ENCODE results near the gene ZNF235.
"Not testable (repeated sequence)": the region's sequence is repeated elsewhere in the genome, so short reads cannot be mapped to it uniquely, and the experiment has no call there.

Gene ZNF235

DNA sequence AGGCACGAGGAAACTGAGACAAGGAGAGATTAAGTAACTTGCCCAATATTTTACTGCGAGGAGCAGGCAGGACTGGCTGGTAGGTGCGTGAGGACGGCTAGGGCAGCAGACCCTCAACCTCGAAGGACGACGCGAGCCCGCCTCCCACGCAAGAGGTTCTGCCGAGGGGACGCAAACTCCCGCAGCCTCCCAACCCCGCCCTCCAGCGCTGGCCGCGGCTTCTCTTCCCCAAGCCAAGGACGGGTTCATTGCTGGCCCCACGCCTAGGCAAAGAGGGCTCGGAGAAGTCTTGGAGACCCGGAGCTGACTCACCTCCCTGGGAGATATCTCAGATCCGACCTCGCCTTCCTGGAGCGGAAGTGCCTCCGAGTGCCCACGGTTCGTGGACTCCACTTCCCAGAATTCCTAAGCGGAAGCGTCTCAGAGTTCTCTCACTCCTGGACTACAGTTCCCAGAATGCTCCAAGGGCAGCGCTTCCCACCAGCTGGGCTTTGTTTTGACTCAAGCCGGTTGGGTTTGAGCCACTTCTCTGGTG is at the start of gene ZNF235:
TSS of gene ZNF235 (minus strand) at position 367 of the 535 bp plus-strand sequence. CDS start 1,621 bp downstream, outside the sequence.
- peak; percentile 55 for DNase-seq (ENCODE audit: low read depth, low spot score)

DNA sequence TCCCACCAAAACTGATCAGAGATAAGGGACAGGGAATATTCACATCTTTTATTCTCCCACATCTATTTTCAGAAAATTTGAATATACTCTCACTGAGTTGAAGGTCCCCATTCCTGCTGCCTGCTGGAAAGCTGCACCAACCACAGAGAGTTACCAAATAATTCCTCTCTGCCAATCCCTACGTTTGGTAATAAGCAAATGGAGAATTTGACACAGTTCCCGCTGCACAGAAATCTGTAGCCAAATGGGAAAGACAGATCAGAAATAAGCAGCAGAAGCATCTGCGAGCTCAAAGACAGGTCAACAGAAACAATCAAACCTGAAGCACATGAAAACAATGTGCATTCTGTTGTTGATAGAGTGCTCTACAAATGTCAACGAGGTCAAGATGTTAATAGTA is 41.7 kb upstream of the ZNF235 start:
- no peak for DNase-seq (ENCODE audit: low read depth, low spot score)

DNA sequence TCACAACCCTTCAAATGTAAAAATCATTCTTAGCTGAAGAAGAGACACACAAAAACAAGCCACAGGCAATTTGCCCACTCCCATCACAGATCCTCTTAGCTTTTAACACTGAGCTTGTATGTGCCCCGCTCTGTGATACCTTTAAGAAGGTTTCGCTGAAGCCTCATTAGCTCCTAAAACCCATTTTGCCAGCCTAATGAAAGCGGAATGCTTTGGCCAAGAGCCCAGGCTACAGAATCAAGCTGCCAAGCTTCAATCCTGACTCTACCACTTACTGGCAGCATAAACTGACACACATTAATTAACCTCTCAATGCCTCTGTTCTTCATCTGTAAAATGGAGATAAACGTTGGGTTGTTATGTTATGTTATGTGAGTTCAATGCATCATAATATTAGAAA is 41.1 kb upstream of the ZNF235 start:
- DNase-seq (ENCODE audit: low read depth, low spot score), result no peak

DNA sequence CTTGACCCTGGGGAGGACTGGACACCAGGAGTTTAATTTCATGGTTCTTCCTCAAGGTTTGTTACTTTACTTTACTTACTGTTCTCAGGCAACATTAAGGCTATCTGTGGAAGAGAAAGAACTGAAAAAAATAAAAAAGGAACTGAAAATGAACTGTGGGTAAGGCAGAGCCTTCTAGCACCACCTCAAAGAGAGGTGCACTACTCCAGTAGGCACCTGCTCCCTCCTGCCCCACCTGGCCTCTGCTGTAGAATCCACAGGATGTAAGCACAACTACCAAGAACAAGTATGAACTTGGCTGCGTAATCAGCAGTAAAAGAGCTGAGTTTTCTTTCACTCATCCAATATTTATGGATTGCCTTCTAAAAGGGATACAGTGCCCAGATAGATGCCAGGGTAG is 39.4 kb upstream of the ZNF235 start:
- no peak for DNase-seq (ENCODE audit: low read depth, low spot score)

DNA sequence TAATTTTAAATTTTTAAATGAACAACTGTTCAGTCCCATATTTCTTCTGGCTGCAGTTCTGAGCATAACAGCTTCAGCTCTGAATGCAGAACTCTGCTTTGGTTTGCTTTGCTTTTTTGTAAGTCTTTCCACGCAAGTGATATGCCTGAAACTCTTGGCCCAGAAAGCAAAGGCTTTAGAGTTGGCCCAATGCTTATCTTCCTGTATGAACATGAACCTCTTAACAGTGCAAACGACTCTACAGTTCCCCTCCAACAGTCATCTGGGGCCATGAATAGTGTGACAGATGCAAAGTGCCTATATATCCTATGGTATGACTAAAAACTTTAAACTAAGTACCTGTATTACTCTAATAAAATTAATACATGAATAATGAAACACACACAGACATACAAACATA is 37.0 kb upstream of the ZNF235 start:
- no peak for DNase-seq (ENCODE audit: low read depth, low spot score)

DNA sequence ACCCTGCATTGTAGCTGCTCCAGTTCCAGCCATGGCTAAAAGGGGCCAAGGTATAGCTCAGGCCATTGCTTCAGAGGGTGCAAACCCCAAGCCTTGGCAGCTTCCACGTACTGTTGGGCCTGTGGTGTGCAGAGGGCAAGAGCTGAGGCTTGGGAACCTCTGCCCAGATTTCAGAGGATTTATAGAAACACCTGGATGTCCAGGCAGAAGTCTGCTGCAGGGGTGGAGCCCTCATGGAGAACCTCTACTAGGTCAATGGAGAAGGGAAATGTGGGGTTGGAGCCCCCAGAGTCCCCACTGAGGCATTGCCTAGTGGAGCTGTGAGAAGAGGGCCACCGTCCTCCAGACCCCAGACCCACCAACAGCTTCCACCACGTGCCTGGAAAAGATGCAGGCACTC is 29.8 kb upstream of the ZNF235 start:
- not testable (repeated sequence) for DNase-seq (ENCODE audit: low read depth, low spot score)

DNA sequence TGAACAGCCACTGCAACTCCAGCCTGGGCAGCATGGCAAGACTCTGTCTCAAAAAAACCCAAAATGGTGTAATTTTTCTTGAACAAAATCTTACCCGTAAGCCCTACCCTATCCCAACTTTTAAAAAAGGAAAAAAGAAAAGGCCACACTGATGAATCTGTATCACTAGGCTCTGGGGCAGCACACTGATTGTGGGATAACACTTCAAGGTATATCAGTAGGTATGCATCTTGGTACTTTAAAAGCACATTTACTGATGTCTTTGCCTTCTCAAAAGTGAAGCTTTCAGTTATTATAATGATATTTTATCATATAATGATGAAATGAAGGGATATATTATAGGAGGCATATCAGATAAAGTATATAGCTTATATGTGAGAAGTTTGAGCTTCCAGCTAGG is 27.3 kb upstream of the ZNF235 start:
- no peak for DNase-seq (ENCODE audit: low read depth, low spot score)

DNA sequence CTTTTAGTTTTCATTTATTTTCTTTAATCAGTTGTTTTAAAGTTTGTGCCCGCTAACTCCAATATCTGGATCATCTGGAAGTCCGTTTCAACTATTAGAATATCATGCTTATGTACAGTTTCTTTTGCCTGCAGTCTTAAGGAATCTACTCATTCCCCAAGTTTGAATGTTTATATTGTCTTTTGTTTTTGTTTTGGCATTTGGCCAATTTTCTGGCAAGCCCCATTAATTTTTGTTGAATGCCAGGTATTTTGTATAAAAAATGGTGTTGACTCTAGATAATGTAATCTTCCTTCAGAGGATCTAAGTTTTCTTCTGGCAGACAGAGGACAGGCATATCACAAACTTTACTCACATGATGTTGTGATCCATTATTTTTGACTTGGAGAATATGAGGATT is 11.1 kb upstream of the ZNF235 start:
- no peak for DNase-seq (ENCODE audit: low read depth, low spot score)

DNA sequence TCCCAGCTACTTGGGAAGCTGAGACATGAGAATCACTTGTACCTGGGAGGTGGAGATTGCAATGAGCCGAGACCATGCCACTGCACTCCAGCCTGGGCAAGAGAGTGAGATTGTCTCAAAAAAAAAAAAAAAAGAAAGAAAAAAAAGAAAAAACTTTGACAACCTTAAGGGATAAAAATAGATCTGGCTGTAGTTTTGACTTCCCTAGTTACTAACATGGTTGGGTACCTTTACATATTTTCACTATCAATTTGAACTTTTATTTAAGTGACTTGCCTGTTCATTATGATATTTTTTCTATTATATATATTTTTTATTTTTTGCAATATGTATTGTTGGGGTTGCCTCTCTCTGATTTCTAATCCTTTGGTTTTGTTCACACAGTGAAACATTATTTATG is 8.4 kb upstream of the ZNF235 start:
- no peak for DNase-seq (ENCODE audit: low read depth, low spot score)

DNA sequence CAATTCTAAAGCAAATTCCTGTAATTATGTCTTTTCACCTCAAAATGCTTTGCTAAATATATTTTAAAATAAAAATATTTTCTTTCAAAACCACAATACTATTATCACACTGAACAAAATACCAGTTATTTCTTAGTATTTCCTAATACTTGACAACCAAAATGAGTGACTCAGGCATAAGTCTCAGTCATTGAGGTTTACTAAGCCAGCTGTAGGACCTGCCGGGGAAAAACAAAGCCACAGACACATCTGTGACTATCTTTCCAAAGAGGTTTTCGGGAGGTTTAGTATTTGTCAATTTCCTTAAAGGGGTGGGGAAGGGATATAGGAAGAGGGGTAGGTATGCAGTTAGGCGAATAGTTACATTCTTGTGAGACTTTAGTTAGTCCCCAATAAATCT is 3.2 kb upstream of the ZNF235 start:
- no peak for DNase-seq (ENCODE audit: low read depth, low spot score)

DNA sequence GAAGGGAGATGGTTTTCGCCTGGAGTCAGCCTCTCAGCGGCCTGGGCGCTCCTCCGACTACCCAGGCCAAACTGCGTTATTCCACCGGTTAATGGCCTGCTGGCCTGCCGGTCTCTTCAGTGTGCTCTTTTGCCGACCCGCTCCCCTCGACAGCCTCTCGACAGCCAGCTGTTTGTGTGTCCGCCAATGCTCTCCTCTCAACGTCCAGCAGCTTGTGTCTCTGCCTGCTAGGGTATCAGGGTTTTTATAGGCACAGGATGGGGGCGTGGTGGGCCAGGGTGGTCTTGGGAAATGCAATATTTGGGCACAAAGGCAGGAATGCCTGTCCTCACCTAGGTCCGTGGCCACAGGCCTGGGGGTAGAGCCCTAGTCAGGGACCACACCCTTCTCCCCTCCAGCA is 1.5 kb upstream of the ZNF235 start:
- DNase-seq (ENCODE audit: low read depth, low spot score), result no peak

DNA sequence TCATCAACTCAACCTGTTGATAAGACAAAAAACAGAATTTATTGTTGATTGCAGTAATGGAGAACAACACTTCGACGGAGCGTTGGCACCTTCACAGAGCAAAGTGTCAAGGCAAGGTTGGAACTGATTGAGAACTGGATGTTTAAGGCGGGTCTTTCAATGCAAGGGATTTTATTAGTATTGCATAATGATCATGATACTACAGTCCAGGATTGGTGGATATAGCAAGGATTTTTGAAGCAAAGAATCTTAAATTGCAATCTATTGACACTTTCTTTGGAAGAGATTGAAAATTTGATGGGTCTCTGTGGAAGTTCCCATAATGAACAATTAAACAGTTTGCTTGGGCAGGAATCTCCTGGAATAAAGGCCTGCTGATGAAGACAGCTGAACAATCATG is 632 bp upstream of the ZNF235 start:
- DNase-seq (ENCODE audit: low read depth, low spot score), result no peak

DNA sequence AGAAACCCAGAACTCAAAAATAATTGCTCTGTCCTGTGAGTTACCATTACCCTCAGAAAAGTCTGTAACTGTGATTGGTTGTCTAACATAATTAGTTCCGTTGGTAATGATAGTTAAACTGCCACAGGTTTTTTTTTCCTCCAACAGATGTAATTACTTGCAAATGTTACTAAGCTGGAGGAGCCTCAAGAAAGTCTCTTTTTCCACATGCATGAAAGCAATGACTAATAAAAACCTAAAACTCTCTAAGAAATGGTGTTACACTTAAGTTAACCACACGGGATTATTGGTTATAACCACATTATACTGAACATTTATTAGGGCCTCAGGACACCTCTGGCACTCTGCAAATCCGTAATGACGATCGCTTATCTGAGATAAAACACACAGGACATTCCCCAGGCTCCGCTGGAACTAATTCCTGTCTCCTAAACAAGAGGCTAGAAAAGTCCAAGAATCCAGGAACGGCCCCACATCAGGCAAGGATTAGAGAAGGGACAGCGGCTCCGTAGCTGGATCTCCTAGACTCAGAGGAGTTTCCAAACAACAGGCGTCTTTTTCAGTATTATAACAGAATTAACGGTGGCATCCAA is 753 bp downstream of the ZNF235 start:
- no peak for DNase-seq (ENCODE audit: low read depth, low spot score)

DNA sequence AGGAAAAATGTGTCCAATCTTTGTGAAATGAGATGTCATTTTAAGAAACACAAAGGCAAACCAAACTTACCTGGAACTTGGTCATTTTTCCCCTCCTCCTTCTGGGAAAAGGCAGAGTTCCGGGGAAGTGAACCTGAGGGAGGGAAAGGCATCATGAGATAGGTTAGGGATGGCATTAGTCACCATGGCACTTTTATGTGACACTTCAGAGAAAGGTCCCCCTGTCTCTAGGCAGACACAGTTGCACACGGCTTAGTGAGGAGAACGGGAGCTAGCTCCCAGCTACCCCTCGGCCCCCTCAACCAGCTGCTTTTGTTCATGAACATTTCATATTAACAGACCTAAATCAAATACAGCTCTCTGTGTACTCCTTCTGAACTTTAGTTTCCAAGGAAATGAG is 1.5 kb downstream of the ZNF235 start:
- no peak for DNase-seq (ENCODE audit: low read depth, low spot score)

DNA sequence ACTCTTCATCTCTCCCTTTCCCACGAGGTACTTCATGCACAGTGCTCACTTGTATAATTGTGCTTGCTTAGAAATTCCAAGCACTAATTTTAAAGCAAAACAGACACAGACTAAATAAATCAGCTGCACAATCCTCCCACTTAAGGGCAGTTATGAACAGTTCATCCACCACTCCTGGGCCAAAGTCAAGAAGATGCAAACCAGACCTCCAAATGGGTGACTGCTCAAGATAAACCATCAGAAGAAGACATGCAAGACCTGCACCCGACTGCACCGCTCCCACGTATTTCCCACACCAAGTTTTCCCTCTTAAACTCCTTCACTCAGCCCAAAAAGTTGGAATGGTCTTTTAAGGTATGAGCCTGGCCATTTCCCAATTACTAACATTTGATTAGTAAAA is 19.9 kb downstream of the ZNF235 start:
- DNase-seq (ENCODE audit: low read depth, low spot score), result no peak

DNA sequence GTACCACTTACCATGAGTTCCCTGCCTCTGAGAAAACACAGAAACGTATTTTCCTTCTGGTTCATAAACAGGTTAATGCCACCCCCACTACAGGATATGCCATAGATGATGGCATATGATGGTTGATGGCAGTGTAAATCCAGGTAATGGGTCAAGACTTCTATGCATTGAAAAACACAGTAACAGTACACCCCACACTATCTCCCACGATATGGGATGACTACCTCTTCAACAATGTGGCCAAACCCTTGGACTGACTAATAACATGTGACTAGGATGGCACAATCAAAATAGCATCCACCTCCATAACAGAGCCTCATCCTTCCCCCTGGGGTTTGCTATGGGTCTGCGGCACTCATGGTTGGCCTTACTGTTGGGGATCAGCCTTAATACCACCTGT is 22.0 kb downstream of the ZNF235 start:
- no peak for DNase-seq (ENCODE audit: low read depth, low spot score)

DNA sequence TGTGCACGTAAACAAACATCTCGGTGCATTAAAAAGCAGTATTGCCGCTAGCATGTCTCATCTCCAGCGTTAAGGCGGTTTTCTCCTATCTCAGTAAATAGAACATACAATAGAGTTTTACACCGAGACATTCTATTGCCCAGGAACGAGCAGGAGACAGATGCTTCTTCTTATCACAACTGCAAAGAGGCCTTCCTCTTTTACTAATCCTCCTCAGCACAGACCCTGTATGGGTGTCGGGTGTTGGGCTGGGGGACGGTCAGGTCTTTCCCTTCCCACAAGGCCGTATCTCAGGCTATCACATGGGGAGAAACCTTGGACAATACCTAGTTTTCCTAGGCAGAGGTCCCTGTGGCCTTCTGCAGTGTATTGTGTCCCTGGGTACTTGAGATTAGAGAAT is 23.9 kb downstream of the ZNF235 start:
- DNase-seq (ENCODE audit: low read depth, low spot score), result no peak

DNA sequence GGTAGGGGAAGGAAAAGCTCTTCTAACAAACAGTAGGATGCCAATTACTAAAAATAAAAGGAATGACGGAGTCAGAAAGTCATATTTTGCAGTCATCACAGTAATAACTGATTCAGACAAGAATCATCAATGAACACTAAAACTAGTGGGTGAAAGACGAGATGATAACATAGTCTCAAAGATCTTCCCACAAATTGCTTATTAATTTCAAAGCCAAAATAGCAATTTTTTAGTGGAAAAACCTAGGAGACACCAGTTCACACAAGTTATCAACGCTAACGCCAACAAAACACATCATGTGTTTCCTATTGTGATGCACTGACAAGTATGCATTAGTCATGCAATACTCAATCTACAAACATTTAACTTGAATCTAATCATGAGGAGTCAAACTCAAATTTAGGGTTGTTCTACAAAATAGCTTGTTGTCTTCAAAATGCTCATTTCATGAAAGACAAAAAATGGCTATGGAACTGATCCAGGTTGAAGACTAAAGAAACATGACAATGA is 26.6 kb downstream of the ZNF235 start:
- no peak for DNase-seq (ENCODE audit: low read depth, low spot score)

DNA sequence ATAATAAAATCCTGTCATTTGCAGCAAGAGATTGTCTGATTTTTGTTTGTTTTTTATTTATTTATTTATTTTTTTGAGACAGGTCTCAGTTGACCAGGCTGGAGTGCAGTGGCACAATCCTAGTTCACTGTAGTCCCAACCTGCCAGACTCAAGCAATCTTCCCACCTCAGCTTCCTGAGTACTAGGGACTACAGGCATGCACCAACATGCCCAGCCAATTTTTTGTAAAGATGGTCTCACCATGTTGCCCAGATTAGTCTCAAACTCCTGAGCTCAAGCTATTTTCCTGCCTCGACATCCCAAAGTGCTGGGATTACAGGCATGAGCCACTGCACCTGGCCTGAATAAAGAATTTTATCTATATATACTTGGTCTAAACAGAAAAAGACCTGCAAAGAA is 27.5 kb downstream of the ZNF235 start:
- DNase-seq (ENCODE audit: low read depth, low spot score), result no peak

DNA sequence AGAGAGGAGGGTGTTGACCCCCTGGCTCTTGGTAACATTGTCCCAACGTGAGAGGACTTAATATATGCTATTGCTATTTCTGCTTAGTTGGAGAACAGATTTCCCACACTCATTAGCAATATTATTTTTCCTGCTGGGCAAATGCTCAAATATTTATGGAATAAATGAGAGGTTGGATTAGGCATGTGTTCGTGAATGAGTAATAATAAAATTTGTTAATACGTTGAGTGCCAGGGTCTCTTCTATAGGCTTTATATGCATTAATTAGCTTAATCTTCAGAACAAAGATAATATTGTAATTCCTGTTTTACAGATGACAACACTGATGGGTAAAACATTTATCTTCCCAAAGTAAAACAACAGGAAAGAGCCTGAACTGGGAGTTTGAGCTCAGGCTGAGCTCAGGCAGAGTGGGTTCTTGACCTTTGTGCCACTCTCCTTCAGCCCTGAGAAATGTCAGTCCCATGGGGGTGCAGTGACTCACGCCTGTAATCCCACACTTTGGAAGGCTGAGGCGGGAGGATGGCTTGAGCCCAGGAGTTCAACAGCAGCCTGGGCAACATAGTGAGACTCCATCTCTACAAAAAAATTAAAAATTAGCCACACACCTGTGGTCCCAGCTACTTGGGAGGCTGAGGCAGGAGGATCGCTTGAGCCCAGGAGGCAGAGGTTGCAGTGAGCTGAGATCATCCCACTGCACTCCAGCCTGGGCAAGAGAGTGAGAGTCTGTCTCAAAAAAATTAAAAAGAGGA is 44.0 kb downstream of the ZNF235 start:
- no peak for DNase-seq (ENCODE audit: low read depth, low spot score)

DNA sequence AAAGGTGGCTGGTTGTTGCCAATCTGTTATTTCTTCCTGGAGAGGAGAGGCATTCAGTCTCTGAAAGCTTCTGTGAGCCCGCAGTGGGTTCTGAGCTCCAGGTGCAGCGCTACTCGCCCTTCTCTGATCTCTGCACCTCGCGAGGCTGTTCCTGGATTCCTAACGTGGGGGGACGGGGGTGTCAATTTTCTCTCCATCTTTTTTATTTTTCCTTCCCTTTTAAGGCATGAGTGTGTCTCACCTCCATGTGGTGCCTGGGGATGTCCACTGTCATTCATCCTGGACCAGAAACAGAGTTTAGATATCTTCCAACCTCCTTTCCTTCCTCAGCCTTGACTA is 44.5 kb downstream of the ZNF235 start:
- no peak for DNase-seq (ENCODE audit: low read depth, low spot score)

DNA sequence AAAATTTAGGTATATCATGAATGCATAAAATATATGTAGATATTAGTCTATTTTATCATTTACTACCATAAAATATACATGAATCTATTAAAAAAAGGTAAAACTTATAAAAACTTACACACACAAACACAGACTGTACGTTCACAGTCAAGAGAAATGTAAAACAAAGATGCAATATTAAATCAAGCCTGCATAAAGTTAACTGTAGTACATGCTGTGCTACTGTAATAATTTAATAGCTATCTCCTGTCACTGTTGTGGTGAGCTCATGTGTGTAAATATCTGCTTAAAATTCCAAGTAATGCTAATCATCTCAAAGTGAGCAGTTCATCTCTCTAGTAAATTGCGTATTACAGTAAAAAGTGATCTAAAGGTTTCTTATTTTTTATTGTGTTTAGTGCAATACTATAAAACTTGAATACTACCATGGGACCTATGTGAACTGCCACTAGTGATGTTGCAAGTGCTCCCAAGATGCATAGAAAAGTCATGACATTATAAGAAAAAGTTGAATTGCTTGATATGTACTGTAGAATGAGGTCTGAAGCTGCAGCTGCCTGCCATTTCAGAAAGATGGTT is 45.9 kb downstream of the ZNF235 start:
- DNase-seq (ENCODE audit: low read depth, low spot score), result no peak

DNA sequence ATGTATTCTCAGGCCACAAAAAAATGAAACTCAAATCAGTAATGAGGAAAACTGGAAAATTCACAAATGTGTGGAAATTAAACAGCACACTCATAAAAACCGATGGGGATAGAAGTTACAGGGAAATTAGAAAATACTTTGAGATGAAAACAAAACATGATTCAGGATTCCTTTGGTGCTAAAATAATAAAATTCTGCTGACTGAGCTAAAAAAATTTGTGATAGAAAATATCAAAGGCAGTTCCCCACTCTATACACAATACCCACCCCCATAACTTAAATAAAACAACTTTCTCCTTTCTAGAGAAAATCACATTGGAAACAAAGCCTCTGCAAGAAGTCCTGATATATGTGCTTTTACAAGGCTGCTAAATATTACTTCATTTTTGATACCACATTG is 46.7 kb downstream of the ZNF235 start:
- DNase-seq (ENCODE audit: low read depth, low spot score), result no peak

Data from activated naive CD8-positive, alpha-beta T cell treated with anti-CD3 and anti-CD28 coated beads, Interleukin-2, amount 50 U/mL, for 16 hours (primary cell).